GM12864 (cell line): Measurements from ENCODE around the gene NACC2.

Experiments
- DNase-seq: peaks from one replicate; pipeline ENCODE4 v3.0.0-alpha.2; 2011; ENCODE audit warnings: low read depth
- H3K4me3 ChIP-seq: 2 replicates; pipeline ENCODE4 v1.5.1; 2011; ENCODE audit warnings: mild to moderate bottlenecking, low read depth, low read length, control low read depth
- CTCF ChIP-seq: IDR thresholded peaks from 2 replicates; pipeline ENCODE4 v1.5.1; 2011; ENCODE audit warnings: low read depth, mild to moderate bottlenecking, moderate library complexity, low read length, control low read depth, inconsistent platforms; ENCODE audit errors: missing control alignments

Gene NACC2

GRCh38 chr9:136086951-136087740 lies 7.9 kb downstream of the NACC2 start:
- H3K4me3 ChIP-seq: no peak overlapping the region
- DNase-seq: no peak
- TF ChIP-seq CTCF: no peak

GRCh38 chr9:136086213-136086881 lies 8.7 kb downstream of the NACC2 start:
- no peak for DNase-seq
- H3K4me3 ChIP-seq: no peak overlapping the region
- TF ChIP-seq CTCF: no peak

GRCh38 chr9:136085815-136086212 lies 9.3 kb downstream of the NACC2 start:
- DNase-seq: no peak
- H3K4me3 ChIP-seq: no peak overlapping the region
- TF ChIP-seq CTCF: no peak

- no peak for DNase-seq
- H3K4me3 ChIP-seq: no peak overlapping the region
- no peak for TF ChIP-seq CTCF
Measured at GRCh38 chr9:136084063-136084944, 10.8 kb downstream of the NACC2 start.

- H3K4me3 ChIP-seq: no peak overlapping the region
- DNase-seq: no peak
- TF ChIP-seq CTCF: no peak
Measured at GRCh38 chr9:136083558-136084062, 11.5 kb downstream of the NACC2 start.

GRCh38 chr9:136082496-136083361 lies 12.4 kb downstream of the NACC2 start:
- H3K4me3 ChIP-seq: no peak overlapping the region
- DNase-seq: no peak
- no peak for TF ChIP-seq CTCF
